NCI-H128 (cell line): Measurements from ENCODE around the gene FCHSD1.

Source experiments
- DNase-seq: peaks from one replicate; lab custom pipeline; 2025; ENCODE audit not compliant: unreplicated experiment; lab: John Stamatoyannopoulos, UW

Gene FCHSD1

GRCh38 chr5:141650851-141651727, at the start of gene FCHSD1:
Gene FCHSD1, minus strand, starts transcription at chr5:141651418. Its CDS starts 50 bp downstream, at chr5:141651368.
- DNase-seq = no peak

GRCh38 chr5:141697586-141697985, 46.4 kb upstream of the FCHSD1 start:
- DNase-seq = no peak

GRCh38 chr5:141696431-141696830, 45.2 kb upstream of the FCHSD1 start:
- DNase-seq = no peak

- DNase-seq = no peak
Observed at GRCh38 chr5:141695627-141696215, 44.5 kb upstream of the FCHSD1 start.

- DNase-seq = peak; percentile 11
Observed at GRCh38 chr5:141694479-141694878, 43.3 kb upstream of the FCHSD1 start.

- no peak for DNase-seq
Observed at GRCh38 chr5:141692919-141693725, 41.9 kb upstream of the FCHSD1 start.

GRCh38 chr5:141692533-141692888, 41.3 kb upstream of the FCHSD1 start:
- DNase-seq = no peak

GRCh38 chr5:141691867-141692532, 40.8 kb upstream of the FCHSD1 start:
- peak; percentile 34 for DNase-seq

GRCh38 chr5:141691286-141691866, 40.2 kb upstream of the FCHSD1 start:
- no peak for DNase-seq

- no peak for DNase-seq
Observed at GRCh38 chr5:141686648-141687416, 35.6 kb upstream of the FCHSD1 start.

- DNase-seq = no peak
Observed at GRCh38 chr5:141685591-141685990, 34.4 kb upstream of the FCHSD1 start.

GRCh38 chr5:141683596-141684141, 32.5 kb upstream of the FCHSD1 start:
- DNase-seq = no peak

GRCh38 chr5:141681695-141682641, 30.8 kb upstream of the FCHSD1 start, which contains the start of gene ARAP3:
Gene ARAP3, minus strand, starts transcription at chr5:141682230. Its CDS starts 1,744 bp downstream, at chr5:141680486.
- no peak for DNase-seq

- no peak for DNase-seq
Observed at GRCh38 chr5:141681295-141681694, 30.1 kb upstream of the FCHSD1 start.

- DNase-seq = no peak
Observed at GRCh38 chr5:141680751-141681201, 29.6 kb upstream of the FCHSD1 start.

GRCh38 chr5:141680178-141680577, 29.0 kb upstream of the FCHSD1 start:
- no peak for DNase-seq

GRCh38 chr5:141677415-141677814, 26.2 kb upstream of the FCHSD1 start:
- DNase-seq = no peak

- no peak for DNase-seq
Observed at GRCh38 chr5:141675672-141676071, 24.5 kb upstream of the FCHSD1 start.
